Osteoblast (primary cell): ENCODE data around the gene NTMT1. TPM values are rescaled to one million over a fixed set of nuclear protein-coding genes. Genes with fewer than 3 reads are reported as not detected.

Experiments
- DNase-seq: peaks from one replicate; pipeline ENCODE4 v3.0.0; 2011; ENCODE audit warnings: low spot score, mixed read lengths; ENCODE audit not compliant: insufficient read length; ENCODE audit errors: missing footprints
- H2AFZ ChIP-seq: 2 replicates; pipeline ENCODE4 v1.6.0; 2011; ENCODE audit warnings: mild to moderate bottlenecking, low read length
- H3K27ac ChIP-seq: 2 replicates; pipeline ENCODE4 v1.5.1; 2011; ENCODE audit warnings: mild to moderate bottlenecking, low read depth, low read length, moderate library complexity
- H3K27me3 ChIP-seq: 2 replicates; pipeline ENCODE4 v1.6.0; 2012; ENCODE audit warnings: mild to moderate bottlenecking, control low read depth, inconsistent platforms, low read length, moderate library complexity; ENCODE audit not compliant: insufficient read depth
- H3K36me3 ChIP-seq: 2 replicates; pipeline ENCODE4 v1.5.1; 2011; ENCODE audit warnings: mild to moderate bottlenecking, low read length, control low read depth, moderate library complexity; ENCODE audit not compliant: insufficient read depth
- H3K4me1 ChIP-seq: 2 replicates; pipeline ENCODE4 v1.5.1; 2011; ENCODE audit warnings: mild to moderate bottlenecking, low read length, control low read depth, moderate library complexity; ENCODE audit not compliant: insufficient read depth
- H3K4me2 ChIP-seq: 2 replicates; pipeline ENCODE4 v1.6.0; 2011; ENCODE audit warnings: mild to moderate bottlenecking, low read length; ENCODE audit not compliant: insufficient read depth
- H3K4me3 ChIP-seq: fragments of 200-600 bp; sonication (generic); 3 replicates; pipeline ENCODE4 v1.5.1; 2012; ENCODE audit warnings: mild to moderate bottlenecking, low read length, inconsistent platforms; ENCODE audit not compliant: insufficient read depth
- H3K79me2 ChIP-seq: 2 replicates; pipeline ENCODE4 v1.6.0; 2012; ENCODE audit warnings: mild to moderate bottlenecking, low read length, control low read depth, inconsistent platforms; ENCODE audit not compliant: insufficient read depth
- H3K9me3 ChIP-seq: 2 replicates; pipeline ENCODE4 v1.5.1; 2011; ENCODE audit warnings: low read depth, low read length, control low read depth
- H4K20me1 ChIP-seq: 2 replicates; pipeline ENCODE4 v1.6.0; 2012; ENCODE audit warnings: mild to moderate bottlenecking, low read length, control low read depth; ENCODE audit not compliant: insufficient read depth
- CTCF ChIP-seq: IDR thresholded peaks from 2 replicates; pipeline ENCODE4 v1.5.1; 2011; ENCODE audit warnings: mild to moderate bottlenecking, low read depth, low read length, moderate library complexity; ENCODE audit errors: extremely low read depth
- total RNA-seq: library from RNA; depleted of rRNA; stranded (reverse); fragments of >200 nt; gene quantifications from 2 replicates; pipeline ENCODE4 v1.2.3, GENCODE V29; 2012

NTMT1 gene, protein sequence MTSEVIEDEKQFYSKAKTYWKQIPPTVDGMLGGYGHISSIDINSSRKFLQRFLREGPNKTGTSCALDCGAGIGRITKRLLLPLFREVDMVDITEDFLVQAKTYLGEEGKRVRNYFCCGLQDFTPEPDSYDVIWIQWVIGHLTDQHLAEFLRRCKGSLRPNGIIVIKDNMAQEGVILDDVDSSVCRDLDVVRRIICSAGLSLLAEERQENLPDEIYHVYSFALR
- 26.4 and 28.6 TPM in 2 replicates for total RNA-seq

- Histone ChIP-seq H3K4me3 (peak within 1 kb of the TSS; percentile 78), H3K27ac (peak within 1 kb of the TSS; percentile 95), H3K27me3 (no peaks in the 10 kb centered on the region), H3K79me2 (peaks cover 52% of the 10 kb centered on the region), H3K9me3 (no peaks in the 10 kb centered on the region), H4K20me1 (peaks cover 40% of the 10 kb centered on the region), H3K4me2 (peak within 1 kb of the TSS; percentile 97), H3K4me1 (peaks cover 59% of the 10 kb centered on the region), H3K36me3 (peaks cover 11% of the 10 kb centered on the region), H2AFZ (peak within 1 kb of the TSS; percentile 58)
- DNase-seq: peak; percentile 97
- no peak for TF ChIP-seq CTCF
Measured at GRCh38 chr9:129626079-129626624, at the start of gene NTMT1. Gene NTMT1 (plus strand): TSS chr9:129626163. CDS start chr9:129632704, 6,541 bp downstream.

- H3K4me1 ChIP-seq: peaks cover 14% of the 10 kb centered on the region
- no peak overlapping the region for H3K4me2 ChIP-seq
- no peaks in the 10 kb centered on the region for H3K36me3 ChIP-seq
- no peaks in the 10 kb centered on the region for H3K9me3 ChIP-seq
- peak; percentile 85 for DNase-seq
- H3K27ac ChIP-seq: peak overlapping the region; percentile 89
- no peaks in the 10 kb centered on the region for H4K20me1 ChIP-seq
- TF ChIP-seq CTCF: no peak
- H2AFZ ChIP-seq: peak overlapping the region; percentile 62
- H3K79me2 ChIP-seq: no peaks in the 10 kb centered on the region
- no peak overlapping the region for H3K4me3 ChIP-seq
- no peaks in the 10 kb centered on the region for H3K27me3 ChIP-seq
Measured at GRCh38 chr9:129576546-129577543, 49.1 kb upstream of the NTMT1 start.

GRCh38 chr9:129579294-129579693, 46.7 kb upstream of the NTMT1 start:
- Histone ChIP-seq H4K20me1 (no peaks in the 10 kb centered on the region), H3K27me3 (no peaks in the 10 kb centered on the region), H3K27ac (no peak overlapping the region), H3K4me3 (no peak overlapping the region), H3K4me2 (no peak overlapping the region), H2AFZ (no peak overlapping the region), H3K4me1 (peaks cover 14% of the 10 kb centered on the region), H3K36me3 (no peaks in the 10 kb centered on the region), H3K9me3 (no peaks in the 10 kb centered on the region), H3K79me2 (no peaks in the 10 kb centered on the region)
- TF ChIP-seq CTCF: no peak
- no peak for DNase-seq
